Keratinocyte (primary cell): ENCODE results near the gene TAX1BP3. TPM values are rescaled to one million over a fixed set of nuclear protein-coding genes. Genes with fewer than 3 reads are reported as not detected.

ENCODE experiments used
- DNase-seq: peaks from one replicate; pipeline ENCODE4 v3.0.0-alpha.2; 2011; ENCODE audit warnings: low read depth, missing footprints, low spot score
- FAIRE-seq: peaks from 2 replicates; lab custom pipeline; 2011; peaks lifted over from hg19 to GRCh38; lab: Jason Lieb, UNC
- H2AFZ ChIP-seq: 2 replicates; pipeline ENCODE4 v1.6.0; 2012; ENCODE audit warnings: low read length, control low read depth, inconsistent platforms; ENCODE audit not compliant: control insufficient read depth
- H3K27ac ChIP-seq: 2 replicates; pipeline ENCODE4 v1.5.1; 2011; ENCODE audit warnings: low read length; ENCODE audit not compliant: control insufficient read depth, insufficient read depth
- H3K27me3 ChIP-seq: 3 replicates; pipeline ENCODE4 v1.6.0; 2011; ENCODE audit warnings: low read length; ENCODE audit not compliant: control insufficient read depth, insufficient read depth; ENCODE audit errors: extremely low read depth
- H3K36me3 ChIP-seq, 2 experiments: 2 replicates in 1 of 2; 3 replicates in 1 of 2; pipeline ENCODE4 v1.5.1; 2011; ENCODE audit warnings: low read length in 2 of 2, mild to moderate bottlenecking in 1 of 2; ENCODE audit not compliant: control insufficient read depth in 2 of 2, insufficient read depth in 2 of 2; ENCODE audit errors: extremely low read depth in 1 of 2
- H3K4me1 ChIP-seq: 3 replicates; pipeline ENCODE4 v1.5.1; 2011; ENCODE audit warnings: low read length; ENCODE audit not compliant: control insufficient read depth, insufficient read depth; ENCODE audit errors: extremely low read depth
- H3K4me2 ChIP-seq: 3 replicates; pipeline ENCODE4 v1.6.0; 2011; ENCODE audit warnings: low read depth, low read length; ENCODE audit not compliant: control insufficient read depth, insufficient read depth; ENCODE audit errors: extremely low read depth
- H3K4me3 ChIP-seq, 3 experiments: fragments of 200-600 bp in 1 of 3; sonication (generic) in 1 of 3; 2 replicates in 2 of 3; 3 replicates in 1 of 3; pipeline ENCODE4 v1.5.1; 2011 to 2016; ENCODE audit warnings: low read length in 3 of 3, mild to moderate bottlenecking in 3 of 3, control low read depth in 2 of 3, inconsistent platforms in 1 of 3, low read depth in 1 of 3, mixed read lengths in 1 of 3, mixed run types in 1 of 3, moderate library complexity in 1 of 3; ENCODE audit not compliant: control insufficient read depth in 2 of 3, insufficient read depth in 2 of 3; ENCODE audit errors: extremely low read depth in 1 of 3
- H3K79me2 ChIP-seq: 2 replicates; pipeline ENCODE4 v1.6.0; 2012; ENCODE audit warnings: low read length; ENCODE audit not compliant: control insufficient read depth, insufficient read depth
- H3K9ac ChIP-seq: 3 replicates; pipeline ENCODE4 v1.6.0; 2011; ENCODE audit warnings: low read length; ENCODE audit not compliant: control insufficient read depth, insufficient read depth; ENCODE audit errors: extremely low read depth
- H3K9me1 ChIP-seq: 3 replicates; pipeline ENCODE4 v1.6.0; 2011; ENCODE audit warnings: low read length; ENCODE audit not compliant: control insufficient read depth, insufficient read depth; ENCODE audit errors: extremely low read depth
- H3K9me3 ChIP-seq: 2 replicates; pipeline ENCODE4 v1.5.1; 2012; ENCODE audit warnings: low read depth, low read length; ENCODE audit not compliant: control insufficient read depth
- H4K20me1 ChIP-seq: 3 replicates; pipeline ENCODE4 v1.6.0; 2011; ENCODE audit warnings: low read length; ENCODE audit not compliant: control insufficient read depth, insufficient read depth; ENCODE audit errors: extremely low read depth
- CTCF ChIP-seq, 3 experiments: IDR thresholded peaks in 1 of 3; conservative IDR thresholded peaks in 1 of 3; optimal IDR thresholded peaks in 1 of 3; 2 replicates in 2 of 3; 3 replicates in 1 of 3; pipeline versions ENCODE3 to v1.5.1; 2011; ENCODE audit warnings: low read length in 3 of 3, mild to moderate bottlenecking in 3 of 3, moderate library complexity in 2 of 3, control low read depth in 1 of 3, inconsistent platforms in 1 of 3; ENCODE audit not compliant: insufficient read depth in 2 of 3; ENCODE audit errors: extremely low read depth in 1 of 3
- EZH2 ChIP-seq: IDR thresholded peaks from one replicate; pipeline ENCODE4 v1.6.1; 2012; ENCODE audit warnings: inconsistent platforms, mild to moderate bottlenecking, low read length, moderate library complexity
- dilution Hi-C: fragments of 300-500 bp; cut with MboI; formaldehyde crosslinking; loops from one replicate; pipeline ENCODE4 v1.7.0; 2020; ENCODE audit warnings: low sequenced_read_pairs; ENCODE audit not compliant: extremely low pct_ligation_motif_present
- polyA plus RNA-seq, 5 experiments: library from polyadenylated mRNA; depleted of rRNA in 3 of 5; stranded (reverse) in 3 of 5; stranded (forward) in 1 of 5; unstranded in 1 of 5; fragments of >200 nt; gene quantifications; 1 replicate in 1 of 5; 2 replicates in 3 of 5; 3 replicates in 1 of 5; pipeline versions ENCODE4 v1.2.1 to v1.2.3, GENCODE V29; 2011 to 2012; ENCODE audit warnings: missing spikeins in 2 of 5, low read depth in 1 of 5, low replicate concordance in 1 of 5

The TAX1BP3 gene
- polyA plus RNA-seq, 1 donor (not counting 4 experiments of a cell fraction or from before 2014, with no cell fraction given), result 126 TPM

GRCh38 chr17:3695129-3695722, 26.8 kb upstream of the TAX1BP3 start:
- Histone ChIP-seq H3K4me2 (peak overlapping the region; percentile 77), H3K79me2 (no peaks in the 10 kb centered on the region), H3K9me3 (peaks cover 5% of the 10 kb centered on the region), H3K27ac (no peak overlapping the region), H3K27me3 (peaks cover 42% of the 10 kb centered on the region), H3K9ac (no peak overlapping the region), H4K20me1 (no peaks in the 10 kb centered on the region), H3K4me3 (peak overlapping the region; percentile 36 to 73 (median 66)), H3K4me1 (peaks cover 4% of the 10 kb centered on the region), H2AFZ (no peak overlapping the region), H3K9me1 (no peaks in the 10 kb centered on the region), H3K36me3 (no peaks in the 10 kb centered on the region)
- FAIRE-seq, result no peak
- dilution Hi-C loops, result no loop called here
- no peak for DNase-seq
- TF ChIP-seq CTCF (optimal IDR thresholded peaks at IDR 0.05 in 1 of 3, IDR thresholded peaks at IDR 0.05 in 1 of 3, conservative IDR thresholded peaks at IDR 0.05 in 1 of 3; ENCODE audit: extremely low read depth in 1 of 3, insufficient read depth in 2 of 3, low read length in 3 of 3), result no peak
- peak; percentile 4 for TF ChIP-seq EZH2

- H3K9me3 ChIP-seq, result peaks cover 5% of the 10 kb centered on the region
- no peaks in the 10 kb centered on the region for H4K20me1 ChIP-seq
- H2AFZ ChIP-seq, result no peak overlapping the region
- FAIRE-seq, result no peak
- TF ChIP-seq CTCF (optimal IDR thresholded peaks at IDR 0.05 in 1 of 3, IDR thresholded peaks at IDR 0.05 in 1 of 3, conservative IDR thresholded peaks at IDR 0.05 in 1 of 3; ENCODE audit: extremely low read depth in 1 of 3, insufficient read depth in 2 of 3, low read length in 3 of 3) (no peak), EZH2 (no peak)
- H3K9me1 ChIP-seq, result no peaks in the 10 kb centered on the region
- peaks cover 4% of the 10 kb centered on the region for H3K4me1 ChIP-seq
- H3K79me2 ChIP-seq, result no peaks in the 10 kb centered on the region
- H3K36me3 ChIP-seq, result no peaks in the 10 kb centered on the region
- dilution Hi-C loops, result no loop called here
- H3K27ac ChIP-seq, result no peak overlapping the region
- no peak overlapping the region for H3K9ac ChIP-seq
- no peak for DNase-seq
- no peak overlapping the region for H3K4me3 ChIP-seq
- H3K27me3 ChIP-seq, result peaks cover 42% of the 10 kb centered on the region
- no peak overlapping the region for H3K4me2 ChIP-seq
Measured at GRCh38 chr17:3693829-3694231, 25.5 kb upstream of the TAX1BP3 start.
